IPS-11a (cell line): ENCODE data around the gene INPP5F.

ENCODE experiments used
- H3K4me3 ChIP-seq: one replicate; pipeline ENCODE4 v1.5.1; 2013; ENCODE audit warnings: low read depth, low read length, control low read depth

INPP5F gene

GRCh38 chr10:119725828-119726675, at the start of gene INPP5F:
Gene INPP5F (plus strand): TSS chr10:119726050. CDS start chr10:119726263, 213 bp downstream.
- H3K4me3 ChIP-seq: peak within 1 kb of the TSS; percentile 75

- no peak overlapping the region for H3K4me3 ChIP-seq
Measured at GRCh38 chr10:119677126-119677525, 48.7 kb upstream of the INPP5F start.

GRCh38 chr10:119677904-119678755, 47.7 kb upstream of the INPP5F start:
- no peak overlapping the region for H3K4me3 ChIP-seq

- no peak overlapping the region for H3K4me3 ChIP-seq
Measured at GRCh38 chr10:119679480-119679829, 46.4 kb upstream of the INPP5F start.

- H3K4me3 ChIP-seq: no peak overlapping the region
Measured at GRCh38 chr10:119680050-119680449, 45.8 kb upstream of the INPP5F start.

- H3K4me3 ChIP-seq: no peak overlapping the region
Measured at GRCh38 chr10:119680650-119681081, 45.2 kb upstream of the INPP5F start.

- peak overlapping the region; percentile 36 for H3K4me3 ChIP-seq
Measured at GRCh38 chr10:119686465-119687191, 39.2 kb upstream of the INPP5F start.

GRCh38 chr10:119687192-119688032, 38.4 kb upstream of the INPP5F start:
- peak overlapping the region; percentile 36 for H3K4me3 ChIP-seq

GRCh38 chr10:119688033-119688508, 37.8 kb upstream of the INPP5F start:
- no peak overlapping the region for H3K4me3 ChIP-seq

GRCh38 chr10:119689016-119689580, 36.8 kb upstream of the INPP5F start:
- H3K4me3 ChIP-seq: no peak overlapping the region

- H3K4me3 ChIP-seq: no peak overlapping the region
Measured at GRCh38 chr10:119691726-119692125, 34.1 kb upstream of the INPP5F start.

- no peak overlapping the region for H3K4me3 ChIP-seq
Measured at GRCh38 chr10:119693262-119693957, 32.4 kb upstream of the INPP5F start.

GRCh38 chr10:119694608-119695007, 31.2 kb upstream of the INPP5F start:
- no peak overlapping the region for H3K4me3 ChIP-seq

GRCh38 chr10:119700321-119700954, 25.4 kb upstream of the INPP5F start:
- H3K4me3 ChIP-seq: no peak overlapping the region

GRCh38 chr10:119701861-119702260, 24.0 kb upstream of the INPP5F start:
- no peak overlapping the region for H3K4me3 ChIP-seq

- no peak overlapping the region for H3K4me3 ChIP-seq
Measured at GRCh38 chr10:119702583-119702982, 23.3 kb upstream of the INPP5F start.

GRCh38 chr10:119703903-119704508, 21.8 kb upstream of the INPP5F start:
- H3K4me3 ChIP-seq: no peak overlapping the region

- H3K4me3 ChIP-seq: no peak overlapping the region
Measured at GRCh38 chr10:119705434-119705831, 20.4 kb upstream of the INPP5F start.
